H1 (cell line): ENCODE data around the gene ADCY5. TPM values are rescaled to one million over a fixed set of nuclear protein-coding genes. Genes with fewer than 3 reads are reported as not detected.

Source experiments
- PHF8 ChIP-seq: fragments of 200-600 bp; sonication (generic); conservative IDR thresholded peaks from 2 replicates; pipeline ENCODE4 v1.7.1; 2012; ENCODE audit warnings: low read depth, mild to moderate bottlenecking, inconsistent platforms, low read length, moderate library complexity
- polyA plus RNA-seq, 7 experiments: library from polyadenylated mRNA; depleted of rRNA in 3 of 7; stranded (reverse) in 5 of 7; unstranded in 2 of 7; fragments of >200 nt in 5 of 7; fragments of 200-250 nt in 2 of 7; gene quantifications; 1 replicate in 5 of 7; 2 replicates in 1 of 7; 4 replicates in 1 of 7; pipeline versions ENCODE4 v1.2.1 to v1.2.3, GENCODE V29; 2011 to 2013; ENCODE audit warnings: missing spikeins in 2 of 7, mixed read lengths in 2 of 7
- total RNA-seq: library from RNA; stranded (reverse); fragmentation: NEBNext Ultra II Directional; extraction: Animal tissue kit (Norgen Biotek cat#: 25700); gene quantifications from 2 replicates; pipeline ENCODE4 v1.2.1, GENCODE V29; 2021

ADCY5 gene
- total and polyA plus RNA-seq, 2 of the 8 experiments (the other 6 are each of a cell fraction or from before 2014, with no cell fraction given) = 18.9 to 40.8 TPM

- TF ChIP-seq PHF8 = no peak
Measured at GRCh38 chr3:123481722-123482457, 33.0 kb upstream of the ADCY5 start (continued).
